NCI-H345 treated with DMSO at 0.1 percent for 48 hours (cell line): ENCODE measurements around the gene ATP1A3.

Experiments
- DNase-seq: peaks from one replicate; lab custom pipeline; 2025; ENCODE audit not compliant: unreplicated experiment; lab: John Stamatoyannopoulos, UW

The ATP1A3 gene

DNA sequence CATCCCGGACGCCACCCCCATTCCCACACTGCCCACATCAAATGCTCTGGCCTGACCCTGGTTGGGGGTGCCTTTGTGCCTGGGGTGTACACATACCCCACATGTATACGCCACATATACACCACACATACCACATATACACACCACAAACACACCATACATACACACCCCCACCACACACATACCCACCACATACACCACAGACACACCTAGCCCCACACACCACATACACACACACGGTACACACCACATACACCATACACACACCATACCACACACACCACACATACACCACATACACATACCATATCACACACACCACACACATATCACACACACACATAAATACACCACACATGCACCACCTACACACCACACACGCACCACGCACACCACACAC, 75.9 kb downstream of the ATP1A3 start:
- DNase-seq = no peak

DNA sequence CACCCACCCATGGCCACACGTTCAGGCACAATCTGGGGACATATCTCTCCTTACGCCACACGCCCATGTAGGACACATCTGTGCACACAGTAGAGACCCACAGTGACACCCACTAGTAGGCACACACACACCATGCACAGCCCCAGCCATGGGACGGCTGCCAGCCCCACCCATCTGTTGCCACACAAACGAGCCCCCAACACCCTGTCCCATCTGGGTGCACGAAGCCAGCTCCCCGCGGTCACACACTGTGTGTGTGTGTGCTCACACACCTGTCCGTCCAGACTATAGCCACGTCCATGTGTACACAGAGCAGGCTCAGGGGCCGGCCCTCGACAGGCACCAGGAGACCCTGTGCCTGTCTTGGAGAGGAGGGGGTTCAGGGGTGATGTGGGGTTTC, 76.4 kb downstream of the ATP1A3 start:
- no peak for DNase-seq
